Small intestine (tissue), 7 donors: ENCODE measurements around the gene TNIK. TPM values are rescaled to one million over a fixed set of nuclear protein-coding genes. Genes with fewer than 3 reads are reported as not detected.

Source experiments
- DNase-seq, 2 donors: peaks; one replicate each; pipeline versions ENCODE4 v3.0.0 to v3.0.0-alpha.2; 2013
- FAIRE-seq: peaks from 2 replicates; lab custom pipeline; 2012; peaks lifted over from hg19 to GRCh38; lab: Jason Lieb, UNC
- H3K27ac ChIP-seq, 3 donors: one replicate each; pipeline ENCODE4 v1.5.1; 2013; ENCODE audit warnings: low read length in 2 of 3, mild to moderate bottlenecking in 2 of 3, control low read depth in 1 of 3, inconsistent platforms in 1 of 3, low read depth in 1 of 3, moderate library complexity in 1 of 3
- H3K27me3 ChIP-seq, 3 donors: one replicate each; pipeline ENCODE4 v1.6.1; 2013; ENCODE audit warnings: low read length in 3 of 3, inconsistent platforms in 1 of 3; ENCODE audit not compliant: control insufficient read depth in 3 of 3, insufficient read depth in 3 of 3
- H3K36me3 ChIP-seq, 3 donors: one replicate each; pipeline ENCODE4 v1.6.1; 2013; ENCODE audit warnings: low read length in 3 of 3, inconsistent platforms in 1 of 3, low read depth in 1 of 3, mild to moderate bottlenecking in 1 of 3, moderate library complexity in 1 of 3; ENCODE audit not compliant: control insufficient read depth in 3 of 3, insufficient read depth in 2 of 3
- H3K4me1 ChIP-seq, 3 donors: one replicate each; pipeline ENCODE4 v1.6.1; 2013; ENCODE audit warnings: low read length in 2 of 3, inconsistent platforms in 1 of 3, low read depth in 1 of 3, mild to moderate bottlenecking in 1 of 3, moderate library complexity in 1 of 3; ENCODE audit not compliant: control insufficient read depth in 3 of 3, insufficient read depth in 2 of 3
- H3K4me3 ChIP-seq, 3 donors: one replicate each; pipeline ENCODE4 v1.5.1; 2013; ENCODE audit warnings: low read length in 3 of 3, control low read depth in 1 of 3, inconsistent platforms in 1 of 3, low read depth in 1 of 3, mild to moderate bottlenecking in 1 of 3, moderate library complexity in 1 of 3
- H3K9me3 ChIP-seq, 2 donors: one replicate each; pipeline ENCODE4 v1.6.1; 2013; ENCODE audit warnings: low read depth in 1 of 2, low read length in 1 of 2; ENCODE audit not compliant: control insufficient read depth in 2 of 2, insufficient read depth in 1 of 2
- WGBS, 3 donors: extraction: QIAGEN DNeasy Blood & Tissue Kit; methylation state at CpG; one replicate each; pipeline ENCODE4 v1.1.7; 2013; 5-methylcytosine and 5-hydroxymethylcytosine counted together
- polyA plus RNA-seq, 4 donors: library from polyadenylated mRNA; stranded (reverse) in 3 of 4; unstranded in 1 of 4; fragments of 200-250 nt in 3 of 4; fragments of 120-200 nt in 1 of 4; gene quantifications; one replicate each; pipeline versions ENCODE4 v1.2.1 to v1.2.3, GENCODE V29; 2013
- donor health status: healthy with polysubstance abuse.
- donor health status: control.
- donor health status: control.
- donor health status: Bipolar disorder and iron deficiency.
- donor health status: healthy.

Gene TNIK
- polyA plus RNA-seq, 4 donors: 14.9 to 38.7 (median 27.5) TPM

DNA sequence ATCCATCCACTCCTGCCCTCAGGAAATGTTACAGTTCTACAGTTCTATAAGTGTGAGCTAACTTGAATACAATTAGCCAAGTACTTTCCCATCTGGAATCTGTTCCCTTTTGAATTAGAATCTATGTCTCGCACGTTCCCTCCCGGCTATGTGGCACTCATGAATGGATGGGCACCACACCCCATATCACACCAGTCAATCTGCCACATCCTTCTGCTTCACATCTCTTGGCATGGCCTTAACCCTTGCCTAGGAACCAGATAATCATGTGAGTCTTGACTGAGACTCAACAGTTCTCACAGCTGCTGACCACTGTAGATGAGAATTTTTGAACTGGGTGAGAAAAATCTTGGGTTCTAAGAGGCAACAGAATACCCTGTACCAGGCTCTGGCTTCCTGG, 180.2 kb downstream of the TNIK start:
- Histone ChIP-seq H3K27me3 (no peaks in the 10 kb centered on the region), H3K4me3 (no peak overlapping the region), H3K36me3 (no peaks in the 10 kb centered on the region), H3K27ac (no peak overlapping the region), H3K9me3 (no peaks in the 10 kb centered on the region), H3K4me1 (peaks cover 0 to 7% (median 2%) of the 10 kb centered on the region in 3 donors)
- FAIRE-seq: no peak
- 87 to 98% (median 97%) methylated on average over 3 of the region's 3 CpGs for WGBS, 3 donors
- no peak for DNase-seq

- DNase-seq (no peak), FAIRE-seq (no peak)
- H3K27me3 ChIP-seq: no peaks in the 10 kb centered on the region
- H3K36me3 ChIP-seq: no peaks in the 10 kb centered on the region
- peaks cover 0 to 3% (median 2%) of the 10 kb centered on the region in 3 donors for H3K4me1 ChIP-seq
- H3K27ac ChIP-seq: no peak overlapping the region
- H3K4me3 ChIP-seq: no peak overlapping the region
- peaks cover 0 to under 1% of the 10 kb centered on the region in 2 donors for H3K9me3 ChIP-seq
Measured at GRCh38 chr3:171278299-171278590, 182.0 kb downstream of the TNIK start.

- Histone ChIP-seq H3K4me3 (no peak overlapping the region), H3K27ac (no peak overlapping the region)
- WGBS, 3 donors: 84 to 95% (median 86%) methylated on average over 5 of the region's 5 CpGs
Measured at GRCh38 chr3:171277456-171278298, 182.5 kb downstream of the TNIK start.

DNA sequence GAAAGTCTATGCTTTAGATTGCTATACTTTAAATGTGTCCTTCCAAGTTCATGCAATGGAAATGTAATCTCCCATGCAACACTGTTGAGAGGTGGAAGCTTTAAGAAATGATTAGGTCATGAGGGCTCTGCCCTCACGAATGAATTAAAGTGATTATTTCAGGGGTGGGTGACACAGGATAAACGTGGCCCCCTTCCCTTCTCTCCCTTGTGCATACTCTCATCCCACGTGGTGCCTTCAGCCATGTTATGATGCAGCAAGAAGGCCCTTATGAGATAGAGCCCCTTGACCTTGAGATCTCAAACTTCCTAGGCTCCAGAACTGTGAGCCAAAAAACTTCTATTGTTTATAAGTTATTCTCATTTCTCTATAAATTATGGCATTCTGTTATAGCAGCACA, 183.3 kb downstream of the TNIK start:
- no peak overlapping the region for H3K27ac ChIP-seq

More at GRCh38 chr3:171277456-171278298, 182.5 kb downstream of the TNIK start:
- Histone ChIP-seq H3K27me3 (no peaks in the 10 kb centered on the region), H3K36me3 (no peaks in the 10 kb centered on the region), H3K4me1 (peaks cover 0 to 3% (median 2%) of the 10 kb centered on the region in 3 donors), H3K9me3 (peaks cover 0 to 7% of the 10 kb centered on the region in 2 donors)
- FAIRE-seq (no peak), DNase-seq (no peak)

DNA sequence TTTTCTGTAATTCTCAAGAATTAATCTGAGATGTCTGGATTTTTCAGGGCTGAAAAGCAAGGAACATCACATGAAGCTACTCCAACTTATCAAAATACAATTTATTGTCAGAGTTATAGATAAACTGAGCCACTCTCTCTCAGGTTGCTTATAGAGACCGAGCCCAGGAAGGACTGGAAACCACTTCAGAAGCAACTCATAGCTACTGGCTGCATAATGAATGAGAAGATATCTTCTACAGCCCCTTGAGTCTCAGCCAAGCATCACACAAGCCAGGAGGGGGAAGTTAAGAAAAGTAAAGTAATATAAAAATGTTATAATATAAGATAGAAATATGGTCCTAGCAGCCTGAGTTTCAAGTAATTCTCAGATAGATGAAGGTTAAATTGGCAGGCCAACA, 186.0 kb downstream of the TNIK start:
- peaks cover 0 to 5% (median 0%) of the 10 kb centered on the region in 3 donors for H3K4me1 ChIP-seq
- no peaks in the 10 kb centered on the region for H3K27me3 ChIP-seq
- no peak for FAIRE-seq
- H3K4me3 ChIP-seq: no peak overlapping the region
- H3K27ac ChIP-seq: no peak overlapping the region
- no peak for DNase-seq
- H3K36me3 ChIP-seq: no peaks in the 10 kb centered on the region
- peaks cover 0 to 7% of the 10 kb centered on the region in 2 donors for H3K9me3 ChIP-seq
- WGBS, 3 donors: 73 to 90% (median 86%) methylated on average over 1 of the region's 1 CpG

More for the DNA sequence above, 183.3 kb downstream of the TNIK start:
- WGBS, 3 donors: 64 to 73% (median 72%) methylated on average over 3 of the region's 3 CpGs
- peaks cover 0 to 7% of the 10 kb centered on the region in 2 donors for H3K9me3 ChIP-seq
- H3K27me3 ChIP-seq: no peaks in the 10 kb centered on the region
- H3K4me3 ChIP-seq: no peak overlapping the region
- no peaks in the 10 kb centered on the region for H3K36me3 ChIP-seq
- DNase-seq (no peak), FAIRE-seq (no peak)
- H3K4me1 ChIP-seq: peaks cover 0 to 3% (median 2%) of the 10 kb centered on the region in 3 donors

- Histone ChIP-seq H3K4me1 (peaks cover 8 to 10% (median 10%) of the 10 kb centered on the region in 3 donors), H3K36me3 (no peaks in the 10 kb centered on the region), H3K27me3 (no peaks in the 10 kb centered on the region), H3K27ac (no peak overlapping the region), H3K4me3 (no peak overlapping the region), H3K9me3 (peaks cover 0 to 7% of the 10 kb centered on the region in 2 donors)
- 85 to 93% (median 86%) methylated on average over 2 of the region's 2 CpGs for WGBS, 3 donors
- FAIRE-seq: no peak
- DNase-seq: no peak
Measured at GRCh38 chr3:171270541-171270940, 189.7 kb downstream of the TNIK start.

DNA sequence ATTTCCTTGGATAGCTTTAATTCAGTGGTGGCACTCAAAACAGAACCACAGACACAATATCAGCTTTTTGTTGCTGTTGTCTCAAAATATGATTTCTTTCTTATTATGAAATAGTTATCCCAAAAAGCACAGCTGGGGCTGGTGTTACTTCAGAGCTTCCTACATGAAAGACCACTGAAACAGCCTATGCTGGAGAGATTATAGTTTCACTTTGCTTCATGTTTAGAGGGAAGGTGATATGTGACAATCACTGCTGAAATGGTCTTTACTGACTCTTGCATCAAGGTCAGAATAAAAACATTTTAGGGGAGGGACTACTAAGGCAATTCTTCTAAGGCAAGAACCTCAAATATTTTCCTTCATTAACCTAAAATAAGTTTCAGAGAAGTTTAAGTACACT, 190.7 kb downstream of the TNIK start:
- DNase-seq (no peak), FAIRE-seq (no peak)
- no peaks in the 10 kb centered on the region for H3K36me3 ChIP-seq
- H3K27ac ChIP-seq: no peak overlapping the region
- peaks cover 8 to 10% (median 10%) of the 10 kb centered on the region in 3 donors for H3K4me1 ChIP-seq
- H3K4me3 ChIP-seq: no peak overlapping the region
- no peaks in the 10 kb centered on the region for H3K27me3 ChIP-seq
- H3K9me3 ChIP-seq: peaks cover 0 to 7% of the 10 kb centered on the region in 2 donors

DNA sequence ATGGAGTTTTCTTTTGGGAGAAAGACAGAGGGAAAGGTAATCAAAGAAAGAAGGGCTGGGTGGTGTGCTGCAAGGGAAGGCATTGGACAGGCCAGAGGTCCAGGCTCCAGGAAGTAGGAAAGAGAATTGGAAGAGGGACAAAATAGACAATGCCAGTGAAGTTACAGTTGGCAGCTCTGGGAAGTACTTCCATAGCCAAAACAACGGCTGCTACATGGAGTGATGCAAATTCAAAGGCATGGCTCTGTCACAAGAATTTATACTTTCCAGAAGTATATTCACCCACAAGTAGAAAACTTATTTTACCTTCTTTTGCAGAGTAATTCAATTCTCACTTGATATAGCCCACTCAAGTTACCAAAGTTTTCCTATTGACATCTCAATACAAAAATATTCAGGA, 191.5 kb downstream of the TNIK start:
- Histone ChIP-seq H3K27me3 (no peaks in the 10 kb centered on the region), H3K36me3 (no peaks in the 10 kb centered on the region), H3K27ac (no peak overlapping the region), H3K9me3 (peaks cover 0 to 7% of the 10 kb centered on the region in 2 donors), H3K4me1 (peaks cover 8 to 10% (median 10%) of the 10 kb centered on the region in 3 donors), H3K4me3 (no peak overlapping the region)
- FAIRE-seq (no peak), DNase-seq (no peak)
- 68 to 91% (median 80%) methylated on average over 1 of the region's 1 CpG for WGBS, 3 donors
